Retinal pigment epithelial cell (primary cell): ENCODE results near the gene ZFAND2B.
A peak's percentile ranks its signal among the peaks of the same experiment; 100 is the strongest.
"Not testable (repeated sequence)": the region's sequence is repeated elsewhere in the genome, so short reads cannot be mapped to it uniquely, and the experiment has no call there.

ENCODE experiments used
- DNase-seq: peaks from one replicate; pipeline ENCODE4 v3.0.0-alpha.2; 2010; ENCODE audit warnings: low read depth
- H3K4me3 ChIP-seq: 2 replicates; pipeline ENCODE4 v1.5.1; 2011; ENCODE audit warnings: mild to moderate bottlenecking, low read length, control low read depth, moderate library complexity
- TF ChIP-seq, protein P1 (sequence below): conservative IDR thresholded peaks from 2 replicates; pipeline ENCODE4 v1.5.1; 2011; ENCODE audit warnings: low read depth, low read length, control low read depth, inconsistent platforms

Gene ZFAND2B

DNA sequence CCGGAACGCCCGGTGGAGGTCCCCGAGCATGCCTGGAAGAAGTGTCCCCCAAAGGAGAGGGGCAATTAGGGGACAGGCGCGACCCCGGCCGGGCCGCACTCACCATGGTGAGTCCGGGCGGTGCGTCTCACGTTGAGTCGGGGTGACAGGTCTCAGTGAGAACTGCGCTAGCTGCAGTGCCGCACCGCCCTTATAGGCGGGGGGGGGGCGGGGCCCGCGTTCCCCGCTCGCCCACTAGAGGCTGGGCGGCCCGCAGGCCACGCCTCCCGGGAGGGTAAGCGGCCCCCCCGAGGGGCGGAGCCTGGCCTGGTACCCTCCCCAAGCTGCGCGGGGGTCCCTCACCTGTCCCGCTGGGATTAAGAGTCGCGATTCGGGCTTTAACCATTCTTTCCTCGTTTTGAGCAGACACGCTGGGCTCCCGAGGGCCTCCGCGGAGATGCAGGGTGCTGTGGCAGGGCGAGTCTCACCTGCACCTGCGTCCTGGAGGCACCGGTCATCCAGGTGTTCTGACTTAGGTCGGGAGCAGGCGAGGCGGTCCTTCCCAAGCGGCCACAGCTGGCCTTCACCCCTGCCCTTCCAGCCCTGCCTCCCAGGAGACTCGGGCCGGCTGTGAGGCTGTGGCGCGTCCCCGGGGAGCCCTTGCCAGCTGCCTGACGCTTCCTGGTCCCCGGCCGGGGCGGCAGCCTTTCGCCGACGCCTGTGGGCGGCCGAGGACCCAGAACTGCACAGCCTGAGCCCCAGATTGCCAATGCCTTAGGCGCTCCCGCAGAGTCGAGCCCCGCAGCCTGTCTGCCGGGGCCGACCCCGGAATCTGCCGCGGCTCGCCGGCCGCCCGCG lies 47.4 kb downstream of the ZFAND2B start, which contains the start of gene TUBA4A:
TSS of gene TUBA4A (minus strand) at position 166 of the 837 bp plus-strand sequence. CDS start at position 106, 60 bp downstream.
- DNase-seq: no peak
- TF ChIP-seq, protein P1, sequence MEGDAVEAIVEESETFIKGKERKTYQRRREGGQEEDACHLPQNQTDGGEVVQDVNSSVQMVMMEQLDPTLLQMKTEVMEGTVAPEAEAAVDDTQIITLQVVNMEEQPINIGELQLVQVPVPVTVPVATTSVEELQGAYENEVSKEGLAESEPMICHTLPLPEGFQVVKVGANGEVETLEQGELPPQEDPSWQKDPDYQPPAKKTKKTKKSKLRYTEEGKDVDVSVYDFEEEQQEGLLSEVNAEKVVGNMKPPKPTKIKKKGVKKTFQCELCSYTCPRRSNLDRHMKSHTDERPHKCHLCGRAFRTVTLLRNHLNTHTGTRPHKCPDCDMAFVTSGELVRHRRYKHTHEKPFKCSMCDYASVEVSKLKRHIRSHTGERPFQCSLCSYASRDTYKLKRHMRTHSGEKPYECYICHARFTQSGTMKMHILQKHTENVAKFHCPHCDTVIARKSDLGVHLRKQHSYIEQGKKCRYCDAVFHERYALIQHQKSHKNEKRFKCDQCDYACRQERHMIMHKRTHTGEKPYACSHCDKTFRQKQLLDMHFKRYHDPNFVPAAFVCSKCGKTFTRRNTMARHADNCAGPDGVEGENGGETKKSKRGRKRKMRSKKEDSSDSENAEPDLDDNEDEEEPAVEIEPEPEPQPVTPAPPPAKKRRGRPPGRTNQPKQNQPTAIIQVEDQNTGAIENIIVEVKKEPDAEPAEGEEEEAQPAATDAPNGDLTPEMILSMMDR: no peak
- peak within 1 kb of the TSS; percentile 58 for H3K4me3 ChIP-seq

DNA sequence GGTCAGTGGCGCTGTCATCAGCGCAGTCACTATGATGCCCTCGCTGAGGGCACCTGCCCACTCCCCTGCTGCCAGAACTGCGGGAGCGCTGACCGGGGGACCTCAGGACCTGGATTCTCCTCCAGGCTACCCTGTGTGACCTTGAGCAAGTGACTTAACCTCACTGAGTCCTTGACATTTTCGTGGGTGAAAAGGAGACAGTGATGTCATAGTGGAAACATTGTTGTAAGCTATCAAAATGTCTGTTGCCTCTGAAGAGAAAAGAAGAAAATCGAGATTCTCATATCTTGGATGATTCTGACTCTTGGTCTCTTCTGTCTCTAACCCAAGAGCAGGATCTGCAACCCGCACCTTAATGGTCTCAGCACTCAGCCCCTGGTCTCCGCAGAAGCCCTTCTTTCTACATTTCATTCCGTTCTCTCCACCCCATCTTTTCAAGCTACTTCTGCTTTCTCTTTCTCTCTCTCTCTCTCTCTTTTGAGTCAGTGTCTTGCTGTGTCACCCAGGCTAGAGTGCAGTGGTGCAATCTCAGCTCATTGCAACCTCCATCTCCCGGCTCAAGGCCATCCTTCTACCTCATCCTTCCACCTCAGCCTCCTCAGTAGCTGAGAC lies 48.1 kb downstream of the ZFAND2B start:
- peak overlapping the region; percentile 58 for H3K4me3 ChIP-seq
- TF ChIP-seq, protein P1: no peak
- DNase-seq: no peak

- DNase-seq, H3K4me3 ChIP-seq: not testable (repeated sequence)
These were observed 52.4 kb downstream of the ZFAND2B start for GRCh38 chr2:219258942-219259341.
